Suprapubic skin (tissue), 4 donors: ENCODE data around the gene CSPG4. TPM values are rescaled to one million over a fixed set of nuclear protein-coding genes. Genes with fewer than 3 reads are reported as not detected.
"Not testable (repeated sequence)": the region's sequence is repeated elsewhere in the genome, so short reads cannot be mapped to it uniquely, and the experiment has no call there.

ENCODE experiments used
- DNase-seq, 2 donors: peaks; one replicate each; pipeline ENCODE4 v3.0.0-alpha.2; 2019; ENCODE audit warnings: low spot score in 2 of 2
- H3K27ac ChIP-seq: fragments of 200-600 bp; sonication (generic); one replicate; pipeline ENCODE4 v1.5.1; 2019
- H3K27me3 ChIP-seq: fragments of 200-600 bp; sonication (generic); one replicate; pipeline ENCODE4 v1.5.1; 2019
- H3K36me3 ChIP-seq: fragments of 200-600 bp; sonication (generic); one replicate; pipeline ENCODE4 v1.5.1; 2019
- H3K4me1 ChIP-seq: fragments of 200-600 bp; sonication (generic); one replicate; pipeline ENCODE4 v1.5.1; 2019
- H3K4me3 ChIP-seq: fragments of 200-600 bp; sonication (generic); one replicate; pipeline ENCODE4 v1.5.1; 2019; ENCODE audit warnings: mild to moderate bottlenecking
- H3K9me3 ChIP-seq: fragments of 200-600 bp; sonication (generic); one replicate; pipeline ENCODE4 v1.5.1; 2019
- EP300 ChIP-seq: sonication (generic); formaldehyde crosslinking; IDR thresholded peaks from one replicate; pipeline ENCODE4 v1.6.1; 2017; ENCODE audit warnings: antibody characterized with exemption
- POLR2A ChIP-seq, 2 donors: fragments of 450-650 bp; IDR thresholded peaks; one replicate each; pipeline ENCODE4 v1.6.1; 2017; ENCODE audit warnings: antibody characterized with exemption in 2 of 2, mild to moderate bottlenecking in 2 of 2, moderate library complexity in 2 of 2
- POLR2AphosphoS5 ChIP-seq, 3 donors: sonication (generic); formaldehyde crosslinking; IDR thresholded peaks; one replicate each; pipeline ENCODE4 v1.6.1; 2017; ENCODE audit warnings: antibody characterized with exemption in 3 of 3
- WGBS: methylation state at CpG from one replicate; pipeline ENCODE4 v1.1.5; 2018; 5-methylcytosine and 5-hydroxymethylcytosine counted together
- total RNA-seq, 4 donors: library from RNA; depleted of rRNA; stranded (reverse); fragments of >200 nt; gene quantifications; one replicate each; pipeline ENCODE4 v1.1.0, GENCODE V29; 2016
- TF ChIP-seq, protein P1 (sequence below), 2 donors: fragments of 200-600 bp in 1 of 2; fragments of 450-650 bp in 1 of 2; sonication (generic) in 1 of 2; IDR thresholded peaks; one replicate each; pipeline ENCODE4 v1.5.1; 2016 to 2019; ENCODE audit warnings: antibody characterized with exemption in 2 of 2, mild to moderate bottlenecking in 1 of 2, moderate library complexity in 1 of 2

CSPG4 gene
- total RNA-seq, 4 donors from 2014 or later = 12.8 to 19.7 (median 14.0) TPM

GRCh38 chr15:75695220-75695619 lies 17.4 kb downstream of the CSPG4 start:
- DNase-seq = no peak
- Histone ChIP-seq H3K4me1 (peaks cover 69% of the 10 kb centered on the region), H3K27me3 (no peaks in the 10 kb centered on the region)

GRCh38 chr15:75694241-75695182 lies 18.1 kb downstream of the CSPG4 start:
- 12% methylated on average over 20 of the region's 20 CpGs for WGBS

More at GRCh38 chr15:75695220-75695619, 17.4 kb downstream of the CSPG4 start:
- Histone ChIP-seq H3K4me3 (no peak overlapping the region), H3K36me3 (no peaks in the 10 kb centered on the region), H3K27ac (peak overlapping the region; percentile 66), H3K9me3 (no peaks in the 10 kb centered on the region)
- TF ChIP-seq EP300 (no peak), POLR2AphosphoS5 (IDR thresholded peaks at IDR 0.05) (no peak), POLR2A (IDR thresholded peaks at IDR 0.05) (no peak)
- TF ChIP-seq, protein P1, sequence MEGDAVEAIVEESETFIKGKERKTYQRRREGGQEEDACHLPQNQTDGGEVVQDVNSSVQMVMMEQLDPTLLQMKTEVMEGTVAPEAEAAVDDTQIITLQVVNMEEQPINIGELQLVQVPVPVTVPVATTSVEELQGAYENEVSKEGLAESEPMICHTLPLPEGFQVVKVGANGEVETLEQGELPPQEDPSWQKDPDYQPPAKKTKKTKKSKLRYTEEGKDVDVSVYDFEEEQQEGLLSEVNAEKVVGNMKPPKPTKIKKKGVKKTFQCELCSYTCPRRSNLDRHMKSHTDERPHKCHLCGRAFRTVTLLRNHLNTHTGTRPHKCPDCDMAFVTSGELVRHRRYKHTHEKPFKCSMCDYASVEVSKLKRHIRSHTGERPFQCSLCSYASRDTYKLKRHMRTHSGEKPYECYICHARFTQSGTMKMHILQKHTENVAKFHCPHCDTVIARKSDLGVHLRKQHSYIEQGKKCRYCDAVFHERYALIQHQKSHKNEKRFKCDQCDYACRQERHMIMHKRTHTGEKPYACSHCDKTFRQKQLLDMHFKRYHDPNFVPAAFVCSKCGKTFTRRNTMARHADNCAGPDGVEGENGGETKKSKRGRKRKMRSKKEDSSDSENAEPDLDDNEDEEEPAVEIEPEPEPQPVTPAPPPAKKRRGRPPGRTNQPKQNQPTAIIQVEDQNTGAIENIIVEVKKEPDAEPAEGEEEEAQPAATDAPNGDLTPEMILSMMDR (IDR thresholded peaks at IDR 0.05) = no peak
- 46% methylated on average over 6 of the region's 6 CpGs for WGBS

DNA sequence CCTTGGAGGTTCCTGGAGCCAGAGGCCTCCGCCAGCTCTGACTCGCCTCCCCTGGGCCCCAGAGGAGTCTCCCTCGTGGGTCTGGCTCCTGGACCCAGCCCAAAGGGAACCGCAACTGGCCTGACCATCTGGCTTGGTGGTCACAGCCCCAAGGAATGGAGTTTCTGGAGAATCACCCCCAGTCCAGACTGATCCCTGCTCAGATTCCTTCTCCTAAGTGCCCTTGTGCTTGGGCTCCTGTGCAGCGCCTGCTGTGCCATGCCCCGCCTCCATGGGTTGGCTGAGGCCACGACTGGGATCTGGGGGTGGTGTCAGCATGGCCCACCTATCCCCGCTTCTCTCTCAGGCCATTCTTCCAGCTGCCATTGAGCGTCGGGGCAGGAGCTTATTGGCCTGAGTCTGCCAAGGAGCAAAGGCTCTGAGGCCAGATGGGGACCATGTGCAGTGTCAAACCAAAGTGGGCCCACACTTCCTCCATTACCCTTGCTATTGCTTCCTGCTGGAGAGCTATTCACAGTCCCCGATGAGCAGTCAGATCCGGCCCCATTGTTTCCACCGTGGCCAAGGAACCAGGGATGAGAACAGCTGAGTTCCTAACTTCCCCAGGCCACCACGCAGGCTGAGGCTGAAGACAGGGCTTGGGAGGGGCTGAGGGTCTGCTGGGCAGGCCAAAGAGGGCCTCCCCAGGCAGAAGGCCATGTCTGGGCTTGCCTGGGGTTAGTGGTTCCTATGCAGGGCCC lies 19.0 kb downstream of the CSPG4 start:
- peaks cover 55% of the 10 kb centered on the region for H3K4me1 ChIP-seq
- peaks cover 6% of the 10 kb centered on the region for H3K27me3 ChIP-seq
- no peaks in the 10 kb centered on the region for H3K9me3 ChIP-seq
- peaks cover 7% of the 10 kb centered on the region for H3K36me3 ChIP-seq
- no peak for DNase-seq
- WGBS = 43% methylated on average over 14 of the region's 14 CpGs
- no peak overlapping the region for H3K4me3 ChIP-seq
- H3K27ac ChIP-seq = peak overlapping the region; percentile 56
- TF ChIP-seq EP300 (no peak), POLR2A (IDR thresholded peaks at IDR 0.05) (no peak), POLR2AphosphoS5 (IDR thresholded peaks at IDR 0.05) (no peak)
- TF ChIP-seq, protein P1 (IDR thresholded peaks at IDR 0.05) = no peak

More at GRCh38 chr15:75694241-75695182, 18.1 kb downstream of the CSPG4 start:
- TF ChIP-seq, protein P1 (IDR thresholded peaks at IDR 0.05) = peak in 1 of 2 donors; percentile 32
- no peak for TF ChIP-seq EP300
- H3K9me3 ChIP-seq = no peaks in the 10 kb centered on the region
- H3K4me3 ChIP-seq = no peak overlapping the region
- H3K27me3 ChIP-seq = peaks cover 2% of the 10 kb centered on the region
- H3K36me3 ChIP-seq = peaks cover 2% of the 10 kb centered on the region
- peak overlapping the region; percentile 56 for H3K27ac ChIP-seq
- peaks cover 63% of the 10 kb centered on the region for H3K4me1 ChIP-seq
- peak in 1 of 2 donors; percentile 85 for DNase-seq

- peaks cover 49% of the 10 kb centered on the region for H3K4me1 ChIP-seq
- not testable (repeated sequence) for H3K9me3 ChIP-seq, H3K27ac ChIP-seq, H3K4me3 ChIP-seq, DNase-seq, H3K27me3 ChIP-seq
- H3K36me3 ChIP-seq = peaks cover 12% of the 10 kb centered on the region
- 86% methylated on average over 6 of the region's 15 CpGs for WGBS
Observed at GRCh38 chr15:75693028-75693427, 19.6 kb downstream of the CSPG4 start.

DNA sequence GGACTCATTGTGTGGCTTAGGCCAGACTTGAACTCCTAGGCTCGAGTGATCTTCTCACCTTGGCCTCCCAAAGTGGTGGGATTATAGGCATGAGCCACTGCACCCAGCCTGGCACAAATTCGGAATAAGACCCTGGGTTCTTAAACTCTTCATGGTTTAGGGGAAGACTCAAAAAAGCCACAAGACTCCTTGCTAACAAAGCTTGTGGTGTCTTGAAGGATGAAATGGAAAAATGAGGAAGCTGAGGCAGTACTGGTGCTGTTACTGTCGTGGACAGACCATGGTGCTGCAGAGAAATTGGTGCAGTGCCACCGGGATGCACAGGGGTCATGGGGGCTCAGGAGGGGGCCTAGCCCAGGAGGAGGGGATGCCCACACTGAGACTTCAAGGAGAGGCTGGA lies 20.3 kb downstream of the CSPG4 start:
- H3K9me3 ChIP-seq, H3K27ac ChIP-seq, H3K27me3 ChIP-seq, DNase-seq, H3K4me3 ChIP-seq: not testable (repeated sequence)
- Histone ChIP-seq H3K36me3 (peaks cover 14% of the 10 kb centered on the region), H3K4me1 (peaks cover 42% of the 10 kb centered on the region)
- 76% methylated on average over 4 of the region's 4 CpGs for WGBS

DNA sequence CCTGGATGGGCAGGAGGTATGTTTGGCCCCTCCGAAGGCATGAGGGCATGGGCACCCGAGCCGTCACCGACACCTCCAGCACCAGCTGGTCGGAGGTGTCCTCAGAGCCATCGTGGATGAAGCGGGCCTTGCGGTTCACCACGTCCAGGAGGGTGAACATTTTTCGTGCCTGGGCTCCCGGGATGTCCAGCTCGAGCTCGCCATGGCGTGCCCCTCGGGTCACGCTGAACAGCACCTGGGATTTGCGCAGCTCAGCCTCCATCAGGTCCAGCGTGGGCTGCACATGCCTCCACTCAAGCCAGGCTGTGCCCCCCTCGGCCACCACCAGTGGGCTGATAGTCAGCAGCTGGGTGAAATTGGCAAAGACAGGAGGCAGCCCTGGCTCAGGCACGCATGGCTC lies 23.2 kb downstream of the CSPG4 start:
- WGBS = 87% methylated on average over 10 of the region's 20 CpGs
- not testable (repeated sequence) for DNase-seq, H3K9me3 ChIP-seq, H3K4me3 ChIP-seq, H3K27ac ChIP-seq, H3K27me3 ChIP-seq
- H3K36me3 ChIP-seq = peaks cover 14% of the 10 kb centered on the region
- peaks cover 25% of the 10 kb centered on the region for H3K4me1 ChIP-seq
